AG09309 (cell line): ENCODE results near the gene INKA2.
"Not testable (repeated sequence)": the region's sequence is repeated elsewhere in the genome, so short reads cannot be mapped to it uniquely, and the experiment has no call there.

Experiments
- DNase-seq: peaks from one replicate; pipeline ENCODE4 v3.0.0-alpha.2; 2010; ENCODE audit warnings: low read depth
- H3K4me3 ChIP-seq: 2 replicates; pipeline ENCODE4 v1.5.1; 2011; ENCODE audit warnings: mild to moderate bottlenecking, low read depth, low read length, moderate library complexity; ENCODE audit not compliant: control insufficient read depth
- CTCF ChIP-seq: IDR thresholded peaks from 2 replicates; pipeline ENCODE4 v1.5.1; 2011; ENCODE audit warnings: mild to moderate bottlenecking, low read depth, low read length, inconsistent platforms; ENCODE audit not compliant: insufficient read depth, control insufficient read depth; ENCODE audit errors: missing control alignments

The INKA2 gene

DNA sequence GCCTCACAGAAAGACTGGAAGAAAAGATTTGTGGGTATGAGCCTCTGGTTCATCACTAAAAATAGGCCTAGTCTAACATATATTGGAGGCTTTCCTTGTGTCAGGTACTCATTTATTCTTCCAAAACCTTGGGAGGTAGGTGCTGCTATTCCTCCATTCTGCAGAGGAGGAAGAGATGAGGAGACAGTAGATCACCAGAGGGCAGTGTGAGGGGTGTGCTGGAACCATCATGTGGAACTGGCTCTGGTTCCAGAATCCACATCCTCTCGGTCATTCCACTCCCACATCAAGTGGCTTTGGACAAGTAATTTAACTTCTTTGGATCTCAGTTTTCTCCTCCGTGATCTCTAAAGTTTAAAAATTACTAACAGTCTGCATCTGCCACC is 7.4 kb upstream of the INKA2 start:
- DNase-seq, result no peak
- peak; percentile 15 for TF ChIP-seq CTCF
- H3K4me3 ChIP-seq, result no peak overlapping the region

DNA sequence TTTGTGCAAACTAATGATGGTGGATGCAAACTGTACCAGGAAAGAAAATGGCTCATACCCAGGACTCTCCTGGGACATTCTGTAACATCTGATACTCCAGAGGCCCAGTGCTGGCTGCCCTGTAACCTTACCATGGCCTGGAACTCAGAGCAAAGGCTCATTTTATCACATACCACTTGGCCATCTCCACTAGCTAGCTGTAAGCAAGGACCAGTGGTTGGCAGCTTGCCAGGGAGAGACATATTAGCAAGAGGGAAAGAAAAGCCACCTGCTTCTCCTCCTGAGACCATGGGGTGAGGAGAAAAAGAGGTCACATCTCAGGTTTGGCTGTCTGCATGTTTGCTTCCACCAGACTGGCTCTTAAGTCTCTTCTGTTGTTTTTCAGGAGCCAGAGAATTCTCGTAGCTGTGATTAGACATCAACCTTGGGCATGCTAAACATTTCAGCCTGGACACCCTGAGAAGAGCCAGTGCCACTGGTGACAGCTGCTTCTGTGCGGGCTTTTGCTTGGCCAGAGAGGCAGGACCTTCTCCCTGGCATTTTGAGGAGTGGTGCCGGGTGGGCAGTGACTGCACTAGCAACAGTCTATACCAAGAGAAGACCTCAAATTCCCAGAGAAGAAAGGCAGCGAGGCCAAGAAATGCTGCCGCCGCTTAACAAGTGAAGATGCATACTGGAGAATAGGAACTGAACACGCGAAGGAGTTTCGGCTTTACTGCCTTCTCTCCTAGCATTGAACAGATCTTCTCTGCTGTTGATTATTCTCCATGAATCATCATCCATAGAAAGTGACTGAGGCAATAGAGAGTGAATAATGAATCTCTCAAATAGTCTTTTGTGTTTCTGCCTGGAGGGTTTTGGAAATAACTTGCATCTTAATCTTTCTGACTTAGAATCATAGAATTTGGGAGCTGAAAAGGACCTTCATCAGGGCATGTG is 6.7 kb upstream of the INKA2 start:
- no peak for TF ChIP-seq CTCF
- no peak overlapping the region for H3K4me3 ChIP-seq
- no peak for DNase-seq

- DNase-seq, result no peak
- no peak for TF ChIP-seq CTCF
Measured at GRCh38 chr1:111743679-111744101, 4.5 kb upstream of the INKA2 start.

GRCh38 chr1:111742938-111743549 is 3.8 kb upstream of the INKA2 start:
- TF ChIP-seq CTCF, result no peak
- DNase-seq, result no peak
- no peak overlapping the region for H3K4me3 ChIP-seq

More at GRCh38 chr1:111743679-111744101, 4.5 kb upstream of the INKA2 start:
- no peak overlapping the region for H3K4me3 ChIP-seq

GRCh38 chr1:111742292-111742691 is 3.1 kb upstream of the INKA2 start:
- not testable (repeated sequence) for DNase-seq, H3K4me3 ChIP-seq

- H3K4me3 ChIP-seq, result peak overlapping the region; percentile 50
- TF ChIP-seq CTCF, result no peak
- DNase-seq, result no peak
Measured at GRCh38 chr1:111739925-111740765, 950 bp upstream of the INKA2 start.
